Mucosa of rectum (tissue), 2 donors: ENCODE results near the gene SRSF2.

Source experiments
- H3K27ac ChIP-seq, 2 donors: one replicate each; pipeline ENCODE4 v1.7.0; 2013; ENCODE audit warnings: inconsistent platforms in 2 of 2, low read depth in 2 of 2, low read length in 2 of 2
- H3K27me3 ChIP-seq, 2 donors: one replicate each; pipeline ENCODE4 v1.7.0; 2013; ENCODE audit warnings: low read length in 2 of 2; ENCODE audit not compliant: control insufficient read depth in 2 of 2, insufficient read depth in 2 of 2
- H3K36me3 ChIP-seq, 2 donors: one replicate each; pipeline ENCODE4 v1.7.0; 2013; ENCODE audit warnings: low read length in 2 of 2; ENCODE audit not compliant: control insufficient read depth in 2 of 2, insufficient read depth in 2 of 2
- H3K4me1 ChIP-seq, 2 donors: one replicate each; pipeline ENCODE4 v1.7.0; 2013; ENCODE audit warnings: low read length in 2 of 2, mild to moderate bottlenecking in 1 of 2; ENCODE audit not compliant: control insufficient read depth in 2 of 2, insufficient read depth in 2 of 2
- H3K4me3 ChIP-seq, 2 donors: one replicate each; pipeline ENCODE4 v1.7.0; 2013; ENCODE audit warnings: low read length in 2 of 2
- H3K9ac ChIP-seq, 2 donors: one replicate each; pipeline ENCODE4 v1.7.0; 2013; ENCODE audit warnings: low read length in 2 of 2, low read depth in 1 of 2, mild to moderate bottlenecking in 1 of 2
- H3K9me3 ChIP-seq, 2 donors: one replicate each; pipeline ENCODE4 v1.7.0; 2013; ENCODE audit warnings: low read length in 2 of 2; ENCODE audit not compliant: control insufficient read depth in 2 of 2
- donor health status: healthy.
- donor health status: Normal muscosa, but diverticular disease.

Gene SRSF2

GRCh38 chr17:76722279-76722678 is 14.9 kb downstream of the SRSF2 start:
- Histone ChIP-seq H3K36me3 (peaks cover 51 to 52% of the 10 kb centered on the region in 2 donors), H3K27ac (no peak overlapping the region), H3K9ac (no peak overlapping the region), H3K4me1 (peaks cover 13 to 14% of the 10 kb centered on the region in 2 donors), H3K27me3 (no peaks in the 10 kb centered on the region), H3K9me3 (no peaks in the 10 kb centered on the region), H3K4me3 (no peak overlapping the region)

- Histone ChIP-seq H3K36me3 (peaks cover 58 to 59% of the 10 kb centered on the region in 2 donors), H3K27me3 (no peaks in the 10 kb centered on the region), H3K9ac (no peak overlapping the region), H3K9me3 (no peaks in the 10 kb centered on the region), H3K27ac (no peak overlapping the region), H3K4me1 (peaks cover 9 to 11% of the 10 kb centered on the region in 2 donors), H3K4me3 (no peak overlapping the region)
Measured at GRCh38 chr17:76721463-76721862, 15.7 kb downstream of the SRSF2 start.

- no peak overlapping the region for H3K9ac ChIP-seq
- H3K27ac ChIP-seq, result no peak overlapping the region
- H3K36me3 ChIP-seq, result peaks cover 63 to 65% of the 10 kb centered on the region in 2 donors
- H3K4me3 ChIP-seq, result no peak overlapping the region
- no peaks in the 10 kb centered on the region for H3K27me3 ChIP-seq
- H3K4me1 ChIP-seq, result peaks cover 9 to 11% of the 10 kb centered on the region in 2 donors
- no peaks in the 10 kb centered on the region for H3K9me3 ChIP-seq
Measured at GRCh38 chr17:76720941-76721340, 16.2 kb downstream of the SRSF2 start.

DNA sequence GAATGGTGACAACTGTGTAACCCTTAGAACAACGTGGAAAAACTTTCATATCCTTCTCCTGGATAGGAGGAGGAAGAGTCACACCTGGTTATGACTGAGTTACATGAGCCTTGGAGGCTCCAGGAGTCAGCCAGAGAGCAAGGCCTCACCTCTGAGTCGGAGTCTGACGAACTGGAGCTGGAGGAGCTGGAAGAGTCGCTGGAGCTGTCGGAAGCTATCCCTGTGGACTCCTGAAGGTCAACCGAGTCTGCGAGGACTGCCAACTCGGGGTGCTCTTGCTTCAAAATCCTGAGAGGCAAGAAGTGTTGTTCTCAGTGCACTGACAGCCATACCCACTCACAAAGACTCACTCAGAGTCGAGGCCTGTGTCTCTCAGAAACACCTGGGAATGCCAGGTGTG is 16.9 kb downstream of the SRSF2 start:
- H3K4me1 ChIP-seq, result peaks cover 5 to 9% of the 10 kb centered on the region in 2 donors
- no peaks in the 10 kb centered on the region for H3K27me3 ChIP-seq
- no peak overlapping the region for H3K9ac ChIP-seq

DNA sequence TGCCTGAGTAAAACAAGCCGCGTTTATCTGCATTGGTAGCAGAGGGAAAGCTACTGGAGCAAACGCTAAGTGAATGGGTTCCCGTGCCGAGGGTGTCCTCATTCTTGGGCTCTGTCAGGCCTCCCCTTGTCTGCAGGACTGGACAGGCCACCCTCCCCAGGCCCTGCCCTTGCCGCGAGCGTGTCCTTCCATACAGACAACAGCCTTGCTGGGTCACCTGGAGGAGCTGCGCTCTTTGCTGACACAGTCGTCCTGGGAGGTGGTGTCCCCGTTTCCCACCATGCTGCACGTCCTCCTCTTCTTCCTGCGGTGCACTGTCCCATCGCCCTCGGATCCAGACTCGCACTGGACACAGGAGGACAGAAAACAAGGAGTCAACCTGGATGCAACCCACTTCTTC is 18.6 kb downstream of the SRSF2 start:
- Histone ChIP-seq H3K36me3 (peaks cover 69 to 76% of the 10 kb centered on the region in 2 donors), H3K9me3 (no peaks in the 10 kb centered on the region), H3K4me3 (no peak overlapping the region), H3K9ac (no peak overlapping the region), H3K27ac (no peak overlapping the region), H3K4me1 (peaks cover 0 to 2% of the 10 kb centered on the region in 2 donors), H3K27me3 (no peaks in the 10 kb centered on the region)

More for the DNA sequence above, 16.9 kb downstream of the SRSF2 start:
- Histone ChIP-seq H3K36me3 (peaks cover 70 to 71% of the 10 kb centered on the region in 2 donors), H3K4me3 (no peak overlapping the region), H3K27ac (no peak overlapping the region), H3K9me3 (no peaks in the 10 kb centered on the region)

DNA sequence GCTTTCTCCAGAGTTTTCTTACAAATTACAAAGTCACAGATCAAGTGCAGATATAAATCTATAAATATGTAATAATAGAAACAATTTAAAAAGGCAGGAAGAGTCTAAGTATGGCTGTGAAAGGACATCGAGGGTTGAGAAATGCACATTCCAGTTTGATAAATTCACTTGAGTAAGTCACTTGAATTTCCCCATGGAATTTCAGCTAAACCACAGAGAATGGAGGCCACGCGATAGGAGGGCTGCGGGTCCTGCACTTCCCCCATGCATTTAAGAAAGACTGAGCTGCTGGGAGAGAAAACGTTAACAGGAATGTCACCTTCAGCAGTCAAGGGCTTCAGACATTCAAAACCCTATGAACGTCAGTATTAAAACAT is 20.3 kb downstream of the SRSF2 start:
- H3K36me3 ChIP-seq, result peaks cover 63 to 70% of the 10 kb centered on the region in 2 donors
- H3K27ac ChIP-seq, result no peak overlapping the region
- no peak overlapping the region for H3K9ac ChIP-seq

GRCh38 chr17:76716146-76716838 is 20.8 kb downstream of the SRSF2 start:
- H3K9ac ChIP-seq, result no peak overlapping the region
- H3K36me3 ChIP-seq, result peaks cover 58 to 65% of the 10 kb centered on the region in 2 donors
- no peaks in the 10 kb centered on the region for H3K9me3 ChIP-seq
- H3K4me1 ChIP-seq, result peaks cover 4 to 5% of the 10 kb centered on the region in 2 donors
- no peak overlapping the region for H3K27ac ChIP-seq
- no peak overlapping the region for H3K4me3 ChIP-seq
- no peaks in the 10 kb centered on the region for H3K27me3 ChIP-seq

More for the DNA sequence above, 20.3 kb downstream of the SRSF2 start:
- Histone ChIP-seq H3K4me1 (peaks cover 0 to 2% of the 10 kb centered on the region in 2 donors), H3K9me3 (no peaks in the 10 kb centered on the region), H3K27me3 (no peaks in the 10 kb centered on the region), H3K4me3 (no peak overlapping the region)

DNA sequence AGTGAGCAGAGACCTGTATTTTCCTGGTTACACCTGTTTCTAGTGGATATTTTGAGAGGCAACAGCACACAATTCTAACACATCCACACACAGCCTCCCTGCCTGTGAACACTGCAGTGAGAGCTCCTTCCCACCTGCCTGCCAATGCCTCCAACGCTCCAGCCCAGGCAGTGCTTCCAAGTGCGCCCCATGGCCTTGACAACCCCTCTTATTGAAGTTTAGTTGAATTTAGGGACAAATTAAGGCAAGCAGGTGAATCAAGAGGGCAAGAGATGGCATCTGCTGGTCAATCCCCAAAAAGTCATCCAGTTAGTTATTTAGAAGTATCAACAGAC is 21.7 kb downstream of the SRSF2 start:
- Histone ChIP-seq H3K4me1 (peaks cover 7 to 8% of the 10 kb centered on the region in 2 donors), H3K9ac (no peak overlapping the region), H3K4me3 (no peak overlapping the region), H3K27ac (no peak overlapping the region), H3K36me3 (peaks cover 51 to 57% of the 10 kb centered on the region in 2 donors), H3K27me3 (no peaks in the 10 kb centered on the region), H3K9me3 (no peaks in the 10 kb centered on the region)

GRCh38 chr17:76714822-76715495 is 22.2 kb downstream of the SRSF2 start:
- Histone ChIP-seq H3K9ac (no peak overlapping the region), H3K36me3 (peaks cover 46 to 52% of the 10 kb centered on the region in 2 donors), H3K27ac (peak overlapping the region in 1 of 2 donors; percentile 23), H3K9me3 (no peaks in the 10 kb centered on the region), H3K4me3 (no peak overlapping the region), H3K27me3 (no peaks in the 10 kb centered on the region), H3K4me1 (peaks cover 9 to 10% of the 10 kb centered on the region in 2 donors)

DNA sequence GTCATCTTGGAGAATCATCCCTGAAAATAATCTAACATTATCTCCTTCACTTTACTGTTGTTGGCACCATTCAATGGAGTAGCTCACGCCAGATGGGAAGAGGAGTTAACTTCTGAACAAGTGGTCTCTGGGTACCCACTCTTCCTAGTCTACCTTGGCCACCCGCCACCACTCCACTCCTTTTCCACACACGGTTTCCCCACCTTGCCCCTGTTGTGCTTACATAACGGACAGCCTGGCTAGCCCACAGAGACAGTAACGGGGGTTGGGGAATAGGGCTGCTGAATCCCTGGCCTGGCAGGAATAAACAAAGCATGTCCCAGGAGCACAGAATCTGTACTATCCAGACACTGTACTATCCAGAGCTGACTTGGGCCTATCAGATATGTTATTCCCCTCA is 22.8 kb downstream of the SRSF2 start:
- Histone ChIP-seq H3K27ac (no peak overlapping the region), H3K36me3 (peaks cover 40 to 47% of the 10 kb centered on the region in 2 donors), H3K9ac (no peak overlapping the region), H3K4me1 (peaks cover 9 to 10% of the 10 kb centered on the region in 2 donors), H3K27me3 (no peaks in the 10 kb centered on the region), H3K9me3 (no peaks in the 10 kb centered on the region), H3K4me3 (no peak overlapping the region)
